Upper lobe of left lung (tissue), 6 donors: ENCODE data around the gene AKR1B1. TPM values are rescaled to one million over a fixed set of nuclear protein-coding genes. Genes with fewer than 3 reads are reported as not detected.
A peak's percentile ranks its signal among the peaks of the same experiment; 100 is the strongest.

Experiments used
- ATAC-seq, 2 donors: fragments of 200-7000 bp; cut with Tn5 transposase; one replicate each; pipeline ENCODE4 v1.9.1; 2022; ENCODE audit warnings: mild to moderate bottlenecking in 2 of 2, moderate library complexity in 2 of 2; ENCODE audit not compliant: low FRiP score in 2 of 2
- DNase-seq, 2 donors: peaks; one replicate each; pipeline ENCODE4 v3.0.0-alpha.2; 2019 to 2020
- H3K27ac ChIP-seq, 4 donors: fragments of 200-600 bp; sonication (generic); one replicate each; pipeline ENCODE4 v1.5.1; 2016 to 2019
- H3K27me3 ChIP-seq, 4 donors: fragments of 200-600 bp; sonication (generic); one replicate each; pipeline ENCODE4 v1.5.1; 2017 to 2019
- H3K36me3 ChIP-seq, 4 donors: fragments of 200-600 bp; sonication (generic); one replicate each; pipeline ENCODE4 v1.5.1; 2016 to 2019
- H3K4me1 ChIP-seq, 4 donors: fragments of 200-600 bp; sonication (generic); one replicate each; pipeline ENCODE4 v1.5.1; 2018 to 2019
- H3K4me3 ChIP-seq, 4 donors: fragments of 200-600 bp; sonication (generic); one replicate each; pipeline ENCODE4 v1.5.1; 2017 to 2019; ENCODE audit warnings: mild to moderate bottlenecking in 2 of 4, moderate library complexity in 1 of 4
- H3K9me3 ChIP-seq, 4 donors: fragments of 200-600 bp; sonication (generic); one replicate each; pipeline ENCODE4 v1.5.1; 2018 to 2019
- EP300 ChIP-seq, 4 donors: sonication (generic); formaldehyde crosslinking; IDR thresholded peaks; one replicate each; pipeline ENCODE4 v1.5.1; 2017; ENCODE audit warnings: antibody characterized with exemption in 4 of 4, control low read depth in 2 of 4
- POLR2A ChIP-seq, 4 donors: fragments of 450-650 bp; IDR thresholded peaks; one replicate each; pipeline ENCODE4 v1.5.1; 2016 to 2017; ENCODE audit warnings: antibody characterized with exemption in 4 of 4, mild to moderate bottlenecking in 2 of 4
- POLR2AphosphoS5 ChIP-seq, 2 donors: sonication (generic); formaldehyde crosslinking; IDR thresholded peaks; one replicate each; pipeline ENCODE4 v1.5.1; 2017; ENCODE audit warnings: antibody characterized with exemption in 2 of 2
- WGBS, 2 donors: methylation state at CpG; one replicate each; pipeline ENCODE4 v1.1.5; 2017 to 2018; 5-methylcytosine and 5-hydroxymethylcytosine counted together
- total RNA-seq, 6 donors: library from RNA; depleted of rRNA in 4 of 6; stranded (reverse); fragments of >200 nt in 4 of 6; gene quantifications; one replicate each; pipeline versions ENCODE4 v1.1.0 to v1.2.1, GENCODE V29; 2016 to 2021
- TF ChIP-seq, protein P1 (sequence below), 6 experiments: fragments of 450-650 bp in 4 of 6; fragments of 200-600 bp in 2 of 6; sonication (generic) in 2 of 6; IDR thresholded peaks; one replicate each; pipeline ENCODE4 v1.5.1; 2016 to 2019; ENCODE audit warnings: antibody characterized with exemption in 6 of 6
- donor health status: DM: no; HTN: no; CAD: no; lungs with moderate emphysema.
- donor health status: DM: no; HTN: yes; CAD: no; lungs with severe emphysema.

The AKR1B1 gene
- 100 to 1,000 TPM in 3 of 6 donors, 10 to 100 TPM in 3; 39.2 to 108 (median 93.1) TPM for total RNA-seq

DNA sequence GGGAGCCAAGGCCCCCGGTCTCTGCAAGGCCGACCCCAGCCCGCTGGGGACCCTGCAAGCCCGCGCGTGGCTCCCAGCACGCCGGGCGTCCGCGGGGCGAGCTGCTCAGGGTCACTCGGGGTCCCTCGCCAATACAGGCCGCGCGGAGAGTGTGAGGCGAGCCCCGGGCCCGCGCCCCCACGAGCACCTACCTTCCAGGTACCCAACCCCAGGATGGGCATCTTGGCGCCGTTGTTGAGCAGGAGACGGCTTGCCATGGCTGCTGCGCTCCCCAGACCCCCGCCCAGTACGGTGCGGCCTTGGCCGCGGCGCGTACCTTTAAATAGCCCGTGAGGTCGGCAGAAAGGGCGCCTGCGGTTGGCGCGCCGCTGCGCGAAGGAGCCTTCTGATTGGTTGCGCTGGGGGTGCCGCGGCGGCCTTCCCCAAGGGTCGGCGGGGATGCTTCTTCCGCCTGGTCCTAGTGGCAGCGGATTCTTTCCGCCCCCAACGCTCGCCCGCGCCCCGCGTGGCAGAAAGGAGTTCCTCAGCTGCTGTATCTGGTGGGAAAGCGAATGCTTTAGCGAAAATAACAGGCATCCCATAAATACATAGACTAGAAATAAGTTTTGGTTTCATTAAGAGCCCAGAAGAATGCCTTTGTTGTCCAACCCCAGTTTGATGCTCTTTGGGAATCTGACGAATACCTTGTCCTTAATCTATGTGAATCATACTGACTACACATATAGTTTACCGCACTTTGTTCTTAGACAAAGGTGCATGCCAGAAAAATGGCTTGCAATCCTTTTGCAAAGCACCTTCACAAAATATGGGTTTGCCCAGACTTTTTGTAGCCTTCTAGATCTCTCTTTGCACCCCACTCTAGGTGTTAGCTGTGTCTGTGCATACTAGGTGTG, at the start of gene AKR1B1:
Gene AKR1B1 (minus strand): TSS at position 295 of the 893 bp plus-strand sequence. CDS start 38 bp downstream, at position 257.
- H3K27ac ChIP-seq, result peak within 1 kb of the TSS; percentile 82 to 92 (median 90)
- ATAC-seq, result peak; percentile 93 to 99
- H3K36me3 ChIP-seq, result no peaks in the 10 kb centered on the region
- peak; percentile 81 to 98 for DNase-seq
- peaks cover 0 to 3% (median 0%) of the 10 kb centered on the region in 4 donors for H3K9me3 ChIP-seq
- H3K4me1 ChIP-seq, result peaks cover 14 to 35% (median 20%) of the 10 kb centered on the region in 4 donors
- WGBS, 2 donors, result 4 to 11% methylated on average over 11 to 23 of the region's 61 CpGs
- TF ChIP-seq POLR2A (IDR thresholded peaks at IDR 0.05), result peak in 3 of 4 donors; percentile 40 to 85 (median 73)
- TF ChIP-seq POLR2AphosphoS5 (IDR thresholded peaks at IDR 0.05), result peak; percentile 63 to 92
- no peak for TF ChIP-seq EP300 (IDR thresholded peaks at IDR 0.05)
- TF ChIP-seq, protein P1, sequence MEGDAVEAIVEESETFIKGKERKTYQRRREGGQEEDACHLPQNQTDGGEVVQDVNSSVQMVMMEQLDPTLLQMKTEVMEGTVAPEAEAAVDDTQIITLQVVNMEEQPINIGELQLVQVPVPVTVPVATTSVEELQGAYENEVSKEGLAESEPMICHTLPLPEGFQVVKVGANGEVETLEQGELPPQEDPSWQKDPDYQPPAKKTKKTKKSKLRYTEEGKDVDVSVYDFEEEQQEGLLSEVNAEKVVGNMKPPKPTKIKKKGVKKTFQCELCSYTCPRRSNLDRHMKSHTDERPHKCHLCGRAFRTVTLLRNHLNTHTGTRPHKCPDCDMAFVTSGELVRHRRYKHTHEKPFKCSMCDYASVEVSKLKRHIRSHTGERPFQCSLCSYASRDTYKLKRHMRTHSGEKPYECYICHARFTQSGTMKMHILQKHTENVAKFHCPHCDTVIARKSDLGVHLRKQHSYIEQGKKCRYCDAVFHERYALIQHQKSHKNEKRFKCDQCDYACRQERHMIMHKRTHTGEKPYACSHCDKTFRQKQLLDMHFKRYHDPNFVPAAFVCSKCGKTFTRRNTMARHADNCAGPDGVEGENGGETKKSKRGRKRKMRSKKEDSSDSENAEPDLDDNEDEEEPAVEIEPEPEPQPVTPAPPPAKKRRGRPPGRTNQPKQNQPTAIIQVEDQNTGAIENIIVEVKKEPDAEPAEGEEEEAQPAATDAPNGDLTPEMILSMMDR (IDR thresholded peaks at IDR 0.05), result peak; percentile 42 to 76 (median 61)
- H3K27me3 ChIP-seq, result no peaks in the 10 kb centered on the region
- peak within 1 kb of the TSS; percentile 69 to 87 (median 78) for H3K4me3 ChIP-seq

DNA sequence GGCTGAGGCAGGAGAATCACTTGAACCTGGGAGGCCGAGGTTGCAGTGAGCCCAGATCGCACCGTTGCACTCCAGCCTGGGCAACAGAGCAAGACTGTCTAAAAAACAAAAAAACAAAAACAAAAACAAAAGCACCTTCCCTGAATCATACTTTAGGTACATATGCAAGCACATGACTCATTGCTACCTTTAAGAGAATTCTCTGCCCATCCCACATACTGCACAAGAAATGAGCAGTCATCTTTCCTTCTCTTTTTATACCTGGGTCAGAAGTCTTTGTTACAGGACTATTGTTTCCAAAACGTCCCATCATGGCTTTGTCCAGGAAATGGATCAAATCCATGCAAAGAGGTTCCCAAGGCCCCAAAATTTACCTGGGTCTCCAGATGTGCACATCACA, 47.0 kb upstream of the AKR1B1 start:
- H3K9me3 ChIP-seq, result no peaks in the 10 kb centered on the region
- no peaks in the 10 kb centered on the region for H3K27me3 ChIP-seq
- WGBS, 2 donors, result 79 to 82% methylated on average over 4 of the region's 4 CpGs
- peaks cover 0 to 4% (median 2%) of the 10 kb centered on the region in 4 donors for H3K4me1 ChIP-seq
- DNase-seq, result no peak
- no peak for ATAC-seq
- no peaks in the 10 kb centered on the region for H3K36me3 ChIP-seq
- H3K27ac ChIP-seq, result no peak overlapping the region
- TF ChIP-seq POLR2AphosphoS5 (IDR thresholded peaks at IDR 0.05) (no peak), EP300 (IDR thresholded peaks at IDR 0.05) (no peak), POLR2A (IDR thresholded peaks at IDR 0.05) (no peak)
- TF ChIP-seq, protein P1 (IDR thresholded peaks at IDR 0.05), result no peak
- H3K4me3 ChIP-seq, result no peak overlapping the region

DNA sequence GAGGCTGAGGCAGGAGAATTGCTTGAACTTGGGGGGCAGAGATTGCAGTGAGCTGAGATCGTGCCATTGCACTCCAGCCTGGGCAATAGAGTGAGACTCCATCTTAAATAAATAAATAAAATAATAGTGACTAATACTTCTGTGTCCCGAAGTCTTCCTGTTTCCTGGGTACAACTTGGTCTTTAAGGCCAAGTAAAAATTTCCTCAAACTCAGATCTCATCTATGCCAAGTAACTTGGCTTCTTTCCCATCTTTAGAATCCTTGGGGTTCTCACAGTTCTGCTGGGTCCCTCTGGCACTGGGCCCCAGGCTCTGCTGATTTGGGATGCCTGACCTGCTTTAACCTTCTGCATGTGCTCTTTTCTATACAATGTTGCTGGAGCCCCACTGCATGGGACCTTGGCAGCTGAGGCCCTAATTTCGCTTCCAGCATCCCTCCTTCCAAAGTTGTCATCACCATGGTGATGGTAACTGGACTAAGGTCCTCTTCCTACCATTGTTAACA, 45.8 kb upstream of the AKR1B1 start:
- Histone ChIP-seq H3K27me3 (no peaks in the 10 kb centered on the region), H3K9me3 (no peaks in the 10 kb centered on the region), H3K4me1 (peaks cover 0 to 4% (median 2%) of the 10 kb centered on the region in 4 donors), H3K36me3 (no peaks in the 10 kb centered on the region), H3K27ac (no peak overlapping the region), H3K4me3 (no peak overlapping the region)
- WGBS, 2 donors, result 69 to 89% methylated on average over 3 of the region's 3 CpGs
- TF ChIP-seq, protein P1 (IDR thresholded peaks at IDR 0.05), result no peak
- ATAC-seq, result no peak
- DNase-seq, result no peak

DNA sequence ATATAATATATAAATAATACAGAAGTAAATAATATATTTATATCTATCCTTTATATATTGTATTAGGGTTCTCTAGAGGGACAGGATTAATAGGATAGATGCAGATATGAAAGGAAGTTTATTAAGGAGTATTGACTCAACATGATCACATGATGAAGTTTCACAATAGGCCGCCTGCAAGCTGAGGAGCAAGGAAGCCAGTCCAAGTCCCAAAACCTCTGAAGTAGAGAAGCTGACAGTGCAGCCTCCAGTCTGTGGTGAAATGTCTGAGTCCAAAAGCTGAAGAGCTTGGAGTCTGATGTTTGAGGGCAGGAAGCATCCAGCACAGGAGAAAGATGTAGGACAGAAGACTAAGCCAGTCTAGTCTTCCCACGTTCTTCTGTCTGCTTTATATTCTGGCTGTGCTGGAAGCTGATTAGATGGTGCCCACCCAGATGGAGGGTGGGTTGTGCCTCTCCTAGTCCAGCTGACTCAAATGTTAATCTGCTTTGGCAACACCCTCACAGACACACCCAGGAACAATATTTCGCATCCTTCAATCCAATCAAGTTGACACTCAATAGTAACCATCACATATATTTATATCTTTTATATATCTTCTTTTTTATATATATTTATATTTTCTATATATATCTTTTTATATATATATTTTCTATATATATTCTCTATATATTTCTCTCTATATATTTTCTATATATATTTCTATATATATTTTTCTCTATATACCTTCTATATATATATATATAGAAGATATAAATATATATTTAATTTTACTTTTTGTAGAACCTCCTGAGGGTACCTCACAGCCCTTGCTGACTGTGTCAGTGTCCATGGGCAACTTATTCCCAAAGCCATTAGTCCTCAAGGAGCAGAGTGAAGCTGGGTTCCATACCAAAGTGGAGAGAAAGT, 43.8 kb upstream of the AKR1B1 start:
- Histone ChIP-seq H3K9me3 (no peaks in the 10 kb centered on the region), H3K4me1 (peaks cover 0 to 4% (median 2%) of the 10 kb centered on the region in 4 donors), H3K27ac (no peak overlapping the region), H3K4me3 (no peak overlapping the region), H3K36me3 (no peaks in the 10 kb centered on the region), H3K27me3 (no peaks in the 10 kb centered on the region)
- DNase-seq (peak in 1 of 2 donors; percentile 54), ATAC-seq (peak in 1 of 2 donors; percentile 88)
- TF ChIP-seq, protein P1 (IDR thresholded peaks at IDR 0.05), result no peak
- TF ChIP-seq EP300 (IDR thresholded peaks at IDR 0.05) (no peak), POLR2AphosphoS5 (IDR thresholded peaks at IDR 0.05) (peak in 1 of 2 donors; percentile 24), POLR2A (IDR thresholded peaks at IDR 0.05) (no peak)
- WGBS, 2 donors, result 55 to 65% methylated on average over 3 of the region's 3 CpGs
